Measurements from ENCODE around the gene RAB29.
"Not testable (repeated sequence)": the region's sequence is repeated elsewhere in the genome, so short reads cannot be mapped to it uniquely, and the experiment has no call there.

Gene RAB29, protein sequence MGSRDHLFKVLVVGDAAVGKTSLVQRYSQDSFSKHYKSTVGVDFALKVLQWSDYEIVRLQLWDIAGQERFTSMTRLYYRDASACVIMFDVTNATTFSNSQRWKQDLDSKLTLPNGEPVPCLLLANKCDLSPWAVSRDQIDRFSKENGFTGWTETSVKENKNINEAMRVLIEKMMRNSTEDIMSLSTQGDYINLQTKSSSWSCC

GRCh38 chr1:205775015-205775716 is at the start of gene RAB29:
RAB29 (minus strand) TSS chr1:205775482; CDS start chr1:205774956, 526 bp downstream.
- peak; percentile 78 for DNase-seq

GRCh38 chr1:205824180-205824579 is 48.9 kb upstream of the RAB29 start:
- DNase-seq = no peak

- not testable (repeated sequence) for DNase-seq
Observed at GRCh38 chr1:205823260-205823659, 48.0 kb upstream of the RAB29 start.

GRCh38 chr1:205822397-205822796 is 47.1 kb upstream of the RAB29 start:
- DNase-seq = no peak

GRCh38 chr1:205817988-205818387 is 42.7 kb upstream of the RAB29 start:
- no peak for DNase-seq

GRCh38 chr1:205817364-205817763 is 42.1 kb upstream of the RAB29 start:
- DNase-seq = no peak

- no peak for DNase-seq
Observed at GRCh38 chr1:205813755-205814058, 38.4 kb upstream of the RAB29 start.

DNA sequence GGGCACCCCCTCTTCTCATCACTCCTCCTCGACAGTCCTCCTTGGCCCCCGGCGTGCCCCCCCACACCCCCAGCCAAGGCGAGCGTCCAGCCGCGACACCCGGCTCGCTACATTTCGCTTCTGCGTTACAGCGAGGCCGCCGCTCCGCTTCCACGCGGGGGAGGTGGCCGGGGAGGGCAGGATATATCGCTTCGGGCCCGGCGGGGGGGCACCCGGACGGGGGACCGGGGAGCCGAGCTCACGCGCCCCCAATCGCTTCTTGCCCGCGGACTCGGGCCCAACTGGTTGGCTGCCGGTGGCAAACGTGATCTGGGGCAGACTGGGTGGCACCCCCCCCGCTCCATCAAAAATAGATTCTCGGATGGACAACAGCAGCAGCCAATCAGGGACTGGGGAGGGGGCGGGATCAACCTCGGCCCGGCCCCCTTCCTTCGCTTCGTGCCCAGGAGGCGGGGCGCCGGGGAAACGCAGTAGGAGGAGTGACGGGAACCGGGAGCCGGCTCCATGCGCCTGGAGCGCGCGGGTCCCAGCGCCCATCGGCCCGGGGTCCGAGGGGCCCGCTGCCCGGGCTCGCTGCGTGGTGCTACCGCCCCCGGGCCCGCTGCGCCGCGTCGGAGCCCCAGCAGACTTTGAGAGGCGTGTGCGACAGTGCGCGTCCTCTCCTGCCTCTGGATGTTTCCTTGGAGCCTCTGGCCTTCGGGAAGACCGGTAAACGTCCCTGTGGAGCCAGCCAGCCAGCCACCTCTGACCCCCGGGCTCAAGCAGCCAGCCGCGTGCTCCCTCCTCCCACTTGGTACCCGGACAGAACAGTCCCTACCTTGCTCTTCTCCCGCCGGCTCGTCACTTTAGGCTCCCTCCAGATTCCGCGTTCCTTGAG is 37.8 kb upstream of the RAB29 start, which contains the start of gene SLC41A1:
Gene SLC41A1, minus strand, starts transcription at position 321 of the 877 bp plus-strand sequence. CDS start 2,757 bp downstream, outside the sequence.
- DNase-seq = peak; percentile 93

DNA sequence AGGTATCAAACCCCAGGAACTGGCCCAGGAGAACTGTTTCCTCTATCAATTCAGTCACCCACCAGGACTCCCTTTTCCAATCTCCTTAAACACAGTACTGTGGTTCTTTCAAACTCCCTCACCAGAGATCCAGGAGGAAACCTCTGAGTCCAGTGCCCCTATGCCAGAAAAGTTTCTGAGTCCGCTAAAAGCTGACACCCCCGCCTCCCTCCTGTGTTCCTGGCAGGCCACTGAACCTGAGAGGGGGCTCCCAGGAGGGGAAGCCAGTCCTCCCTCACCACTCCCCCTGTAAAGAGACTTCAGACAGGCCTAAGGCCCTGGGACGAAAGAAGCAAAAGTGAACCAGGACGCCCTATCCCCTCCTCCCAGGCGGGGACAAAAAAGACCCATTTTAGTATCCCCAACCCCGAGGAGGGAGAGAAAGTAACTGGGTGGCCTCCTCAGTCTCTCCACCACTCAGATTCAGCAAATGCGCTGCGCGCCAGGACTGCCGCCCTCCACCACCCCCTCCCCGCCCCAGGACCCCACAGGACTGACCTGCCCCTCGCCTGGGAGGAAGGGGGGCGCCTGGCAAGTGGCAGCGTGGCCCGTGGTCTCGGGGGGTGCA is 37.1 kb upstream of the RAB29 start:
- peak; percentile 22 for DNase-seq

GRCh38 chr1:205811660-205812059 is 36.4 kb upstream of the RAB29 start:
- no peak for DNase-seq

DNA sequence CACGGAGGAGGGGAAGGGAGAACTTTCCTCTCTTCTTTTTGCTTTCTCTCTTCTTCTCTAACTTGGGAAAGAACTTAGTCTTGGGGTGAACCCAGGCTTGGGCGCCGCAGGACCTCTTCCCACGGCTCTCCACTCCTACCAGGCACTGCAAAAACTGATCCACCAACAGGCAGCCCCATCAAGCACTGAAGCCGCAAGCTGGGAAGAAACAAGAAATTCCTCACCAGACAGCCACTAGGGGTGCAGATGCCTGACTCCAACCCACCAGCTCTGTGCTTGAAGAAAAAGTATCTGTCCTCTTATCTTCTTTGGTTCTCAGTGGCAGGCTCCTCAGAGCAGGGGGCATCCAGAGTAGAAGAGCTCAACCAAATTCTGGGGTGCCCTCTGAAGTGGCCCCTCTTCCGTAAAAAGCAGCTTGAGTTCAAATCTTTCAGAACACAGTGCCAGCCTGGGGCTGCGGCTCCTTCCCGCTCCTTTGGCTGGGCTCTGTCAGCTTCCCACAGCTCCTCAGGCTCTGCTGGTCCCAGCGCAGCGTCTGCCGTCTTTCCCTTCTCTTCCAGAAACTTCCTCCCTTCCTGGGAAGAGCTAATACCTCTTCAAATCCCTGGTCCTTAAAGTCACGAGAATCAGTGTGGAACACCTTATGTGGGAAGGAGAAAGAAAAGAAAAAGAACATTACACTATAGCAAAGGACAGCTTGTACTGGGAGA is 35.3 kb upstream of the RAB29 start:
- no peak for DNase-seq

DNA sequence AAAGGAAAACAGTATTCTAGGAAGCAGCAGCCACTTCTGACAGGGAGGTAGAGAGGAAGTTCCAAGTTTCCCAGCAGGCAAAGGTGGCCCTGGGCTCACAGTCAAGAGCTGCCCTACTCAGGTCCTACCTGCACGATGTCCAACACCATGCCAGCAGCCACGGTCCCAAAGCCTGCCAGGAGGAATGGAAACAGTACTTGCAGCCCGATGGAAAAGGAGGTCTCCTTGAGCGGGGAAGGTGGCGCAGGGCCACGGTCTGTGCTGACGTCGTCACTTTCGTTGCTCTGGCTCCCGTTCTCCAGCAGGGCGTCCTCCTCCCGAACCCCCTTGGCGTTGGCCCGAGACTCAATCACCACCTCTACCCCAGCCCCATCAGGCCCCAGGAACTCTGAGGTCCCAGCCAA is 34.7 kb upstream of the RAB29 start:
- no peak for DNase-seq

- DNase-seq = no peak
Observed at GRCh38 chr1:205809469-205809868, 34.2 kb upstream of the RAB29 start.

- DNase-seq = no peak
Observed at GRCh38 chr1:205805082-205805711, 29.9 kb upstream of the RAB29 start.

- DNase-seq = no peak
Observed at GRCh38 chr1:205804605-205805004, 29.3 kb upstream of the RAB29 start.

DNA sequence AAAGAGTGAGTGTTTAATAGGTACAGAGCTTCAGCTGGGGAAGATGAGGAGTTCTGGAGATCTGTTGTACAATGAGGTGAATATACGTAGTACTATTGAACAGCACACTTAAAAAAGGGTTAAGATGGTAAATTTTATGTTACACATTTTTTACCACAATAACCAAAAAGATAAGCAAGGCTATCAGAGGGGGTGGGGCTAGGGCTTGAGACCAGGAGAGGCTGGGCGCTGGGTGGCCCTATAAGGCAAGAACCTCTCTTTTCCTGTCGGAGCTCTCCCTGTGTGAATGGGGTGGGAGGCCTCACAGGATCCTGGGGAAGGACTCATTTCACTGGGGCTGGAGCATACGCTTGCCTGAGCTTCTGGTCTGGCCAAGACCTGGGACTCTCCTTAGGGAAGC is 28.7 kb upstream of the RAB29 start:
- no peak for DNase-seq

GRCh38 chr1:205802060-205802459 is 26.8 kb upstream of the RAB29 start:
- no peak for DNase-seq

- DNase-seq = no peak
Observed at GRCh38 chr1:205800981-205801703, 25.9 kb upstream of the RAB29 start.

DNA sequence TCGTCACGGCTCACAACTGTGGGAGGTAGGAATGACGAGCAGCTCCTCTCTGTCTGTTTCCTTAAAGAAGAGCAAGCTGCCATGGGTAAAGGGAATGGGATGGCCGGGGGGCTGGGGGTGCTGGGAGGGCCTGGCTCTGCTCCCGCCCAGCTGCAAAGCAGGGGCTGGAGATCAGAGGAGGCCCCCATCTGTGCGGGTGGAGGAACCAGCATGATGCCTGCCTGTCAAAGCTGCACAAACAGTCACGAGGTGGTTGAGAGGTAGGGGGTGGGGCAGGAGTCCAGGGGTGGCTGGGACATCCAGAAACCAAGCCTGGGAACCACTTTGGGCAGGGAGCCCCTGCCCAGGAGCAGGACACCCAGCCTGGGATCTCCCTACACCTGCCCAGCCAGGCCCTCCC is 25.1 kb upstream of the RAB29 start:
- DNase-seq = no peak

- DNase-seq = no peak
Observed at GRCh38 chr1:205798577-205798976, 23.3 kb upstream of the RAB29 start.

DNA sequence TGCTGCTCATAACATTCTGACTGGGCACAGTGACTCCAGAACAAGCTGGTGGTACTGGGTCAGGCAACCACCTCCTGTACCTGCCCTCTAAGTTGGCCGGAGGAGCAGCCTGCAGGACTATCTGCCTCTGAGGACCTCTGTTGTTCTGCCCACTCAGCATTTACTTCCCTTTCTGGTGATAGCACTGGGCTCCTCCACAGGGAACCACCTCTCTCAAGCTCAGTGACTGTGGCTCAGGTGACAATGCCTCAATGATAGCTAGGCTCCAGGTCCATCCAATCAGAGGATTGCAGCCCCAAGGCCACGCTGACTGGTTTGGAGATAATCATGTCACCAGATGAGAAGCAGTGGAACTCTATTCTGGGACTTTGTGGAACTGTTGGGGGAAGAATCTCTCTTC is 21.9 kb upstream of the RAB29 start:
- no peak for DNase-seq

Data from NCI-H1105 treated with DMSO at 0.1 percent for 48 hours (cell line).